ENCODE data around the gene UVRAG. TPM values are rescaled to one million over a fixed set of nuclear protein-coding genes. Genes with fewer than 3 reads are reported as not detected.

Gene UVRAG
- total RNA-seq, 4 donors from 2014 or later, result 14.6 to 28.0 (median 20.7) TPM

DNA sequence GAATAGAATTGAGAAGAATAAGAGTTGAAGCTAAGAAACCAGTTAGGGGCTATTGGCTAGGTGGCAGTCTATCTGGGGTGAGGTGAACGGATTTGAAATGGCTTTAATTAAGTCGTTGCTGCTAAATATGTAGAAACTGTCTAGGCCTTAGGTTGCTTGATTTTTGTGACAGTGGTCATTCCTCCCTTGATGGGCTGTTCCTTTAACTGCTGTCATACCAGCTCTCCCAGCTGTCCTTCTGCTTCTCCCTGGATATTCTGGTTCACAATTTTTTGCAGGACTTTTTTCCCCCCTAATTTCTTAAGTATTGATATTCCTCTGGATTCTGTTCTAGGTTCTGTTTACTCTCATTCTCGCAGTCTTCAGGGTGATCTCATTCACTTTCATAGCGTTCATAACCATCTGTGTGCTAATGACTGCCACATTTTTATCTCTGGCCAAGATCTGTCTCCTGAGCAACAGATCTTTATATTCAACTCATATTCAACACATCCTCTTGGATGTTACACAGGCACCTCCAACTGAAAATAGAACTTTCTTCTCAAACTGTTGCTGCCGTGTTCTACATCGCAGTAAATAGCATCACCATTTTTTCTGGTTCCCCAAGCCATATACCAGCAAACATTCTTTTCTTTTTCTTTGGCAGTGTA, 134.1 kb downstream of the UVRAG start:
- intact Hi-C loops (cut with DNase I; ENCODE audit: low total_unique reads), result no loop called here
- DNase-seq (ENCODE audit: low spot score in 2 of 2), result no peak
- WGBS, 2 donors, result 43 to 56% methylated on average over 6 of the region's 6 CpGs

DNA sequence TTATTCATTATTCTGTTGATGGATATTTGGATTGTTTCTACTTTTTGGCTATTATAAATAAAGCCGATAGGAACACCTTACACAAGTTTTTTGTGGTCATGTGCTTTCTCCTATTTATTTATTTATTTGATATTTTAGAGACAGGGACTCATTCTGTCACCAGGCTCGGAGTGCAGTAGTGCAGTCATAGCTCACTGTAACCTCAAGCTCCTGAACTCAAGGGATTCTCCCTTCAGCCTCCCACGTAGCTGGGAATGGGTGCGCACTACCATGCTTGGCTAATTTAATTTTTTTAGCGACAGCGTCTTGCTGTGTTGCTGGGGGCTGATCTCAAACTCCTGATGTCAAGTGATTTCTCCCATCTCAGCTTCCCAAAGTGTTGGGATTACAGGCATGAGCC, 135.1 kb downstream of the UVRAG start:
- intact Hi-C loops (cut with DNase I; ENCODE audit: low total_unique reads), result no loop called here
- H3K4me3 ChIP-seq (ENCODE audit: low read depth, poor library complexity, severe bottlenecking), result no peak overlapping the region
- TF ChIP-seq CTCF (IDR thresholded peaks at IDR 0.05) (no peak), POLR2A (IDR thresholded peaks at IDR 0.05) (no peak)
- WGBS, 2 donors, result 93 to 97% methylated on average over 6 of the region's 6 CpGs
- no peak for DNase-seq (ENCODE audit: low spot score in 2 of 2)

More for the DNA sequence above, 134.1 kb downstream of the UVRAG start:
- TF ChIP-seq CTCF (IDR thresholded peaks at IDR 0.05) (no peak), POLR2A (IDR thresholded peaks at IDR 0.05) (no peak)
- H3K4me3 ChIP-seq (ENCODE audit: low read depth, poor library complexity, severe bottlenecking), result no peak overlapping the region

GRCh38 chr11:75954039-75954438, 139.0 kb downstream of the UVRAG start:
- no peak for DNase-seq (ENCODE audit: low spot score in 2 of 2)
- TF ChIP-seq POLR2A (IDR thresholded peaks at IDR 0.05) (no peak), CTCF (IDR thresholded peaks at IDR 0.05) (no peak)
- no peak overlapping the region for H3K4me3 ChIP-seq (ENCODE audit: low read depth, poor library complexity, severe bottlenecking)
- intact Hi-C loops (cut with DNase I; ENCODE audit: low total_unique reads), result no loop called here
- 50 to 53% methylated on average over 2 of the region's 2 CpGs for WGBS, 2 donors

GRCh38 chr11:75955443-75955842, 140.4 kb downstream of the UVRAG start:
- TF ChIP-seq CTCF (IDR thresholded peaks at IDR 0.05) (no peak), POLR2A (IDR thresholded peaks at IDR 0.05) (no peak)
- intact Hi-C loops (cut with DNase I; ENCODE audit: low total_unique reads), result no loop called here
- DNase-seq (ENCODE audit: low spot score in 2 of 2), result no peak
- WGBS, 2 donors, result 55 to 69% methylated on average over 5 of the region's 5 CpGs
- no peak overlapping the region for H3K4me3 ChIP-seq (ENCODE audit: low read depth, poor library complexity, severe bottlenecking)

DNA sequence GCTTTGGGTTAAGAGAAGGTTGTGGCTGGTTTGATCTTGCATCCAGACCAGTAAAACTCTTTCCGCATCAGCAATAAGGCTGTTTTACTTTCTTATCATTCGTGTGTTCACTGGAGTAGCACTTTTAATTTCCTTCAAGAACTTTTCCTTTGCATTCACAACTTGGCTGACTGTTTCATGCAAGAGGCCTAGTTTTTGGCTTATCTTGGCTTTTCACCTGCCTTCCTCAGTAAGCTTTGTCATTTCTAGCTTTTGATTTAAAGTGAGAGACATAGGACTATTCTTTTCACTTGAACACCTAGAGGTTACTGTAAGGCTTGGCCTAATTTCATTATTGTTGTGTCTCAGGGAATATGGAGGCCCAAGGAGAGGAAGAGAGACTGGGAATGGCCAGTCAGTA, 144.5 kb downstream of the UVRAG start:
- no peak for TF ChIP-seq POLR2A (IDR thresholded peaks at IDR 0.05)
- TF ChIP-seq CTCF (IDR thresholded peaks at IDR 0.05), result no peak
- no peak for DNase-seq (ENCODE audit: low spot score in 2 of 2)
- H3K4me3 ChIP-seq (ENCODE audit: low read depth, poor library complexity, severe bottlenecking), result no peak overlapping the region
- intact Hi-C loops (cut with DNase I; ENCODE audit: low total_unique reads), result no loop called here
- 88 to 90% methylated on average over 2 of the region's 2 CpGs for WGBS, 2 donors

- TF ChIP-seq CTCF (IDR thresholded peaks at IDR 0.05), result no peak
- TF ChIP-seq POLR2A (IDR thresholded peaks at IDR 0.05), result no peak
- 94 to 97% methylated on average over 2 of the region's 2 CpGs for WGBS, 2 donors
- DNase-seq (ENCODE audit: low spot score in 2 of 2), result no peak
- intact Hi-C loops (cut with DNase I; ENCODE audit: low total_unique reads), result no loop called here
- no peak overlapping the region for H3K4me3 ChIP-seq (ENCODE audit: low read depth, poor library complexity, severe bottlenecking)
These were observed 149.1 kb downstream of the UVRAG start for GRCh38 chr11:75964071-75964470.

All from lower leg skin (tissue), 4 donors.